Measurements from ENCODE around the gene ATG9A. TPM values are rescaled to one million over a fixed set of nuclear protein-coding genes. Genes with fewer than 3 reads are reported as not detected.

The ATG9A gene
- total RNA-seq, 2 donors from 2014 or later: 21.0 to 27.7 TPM

DNA sequence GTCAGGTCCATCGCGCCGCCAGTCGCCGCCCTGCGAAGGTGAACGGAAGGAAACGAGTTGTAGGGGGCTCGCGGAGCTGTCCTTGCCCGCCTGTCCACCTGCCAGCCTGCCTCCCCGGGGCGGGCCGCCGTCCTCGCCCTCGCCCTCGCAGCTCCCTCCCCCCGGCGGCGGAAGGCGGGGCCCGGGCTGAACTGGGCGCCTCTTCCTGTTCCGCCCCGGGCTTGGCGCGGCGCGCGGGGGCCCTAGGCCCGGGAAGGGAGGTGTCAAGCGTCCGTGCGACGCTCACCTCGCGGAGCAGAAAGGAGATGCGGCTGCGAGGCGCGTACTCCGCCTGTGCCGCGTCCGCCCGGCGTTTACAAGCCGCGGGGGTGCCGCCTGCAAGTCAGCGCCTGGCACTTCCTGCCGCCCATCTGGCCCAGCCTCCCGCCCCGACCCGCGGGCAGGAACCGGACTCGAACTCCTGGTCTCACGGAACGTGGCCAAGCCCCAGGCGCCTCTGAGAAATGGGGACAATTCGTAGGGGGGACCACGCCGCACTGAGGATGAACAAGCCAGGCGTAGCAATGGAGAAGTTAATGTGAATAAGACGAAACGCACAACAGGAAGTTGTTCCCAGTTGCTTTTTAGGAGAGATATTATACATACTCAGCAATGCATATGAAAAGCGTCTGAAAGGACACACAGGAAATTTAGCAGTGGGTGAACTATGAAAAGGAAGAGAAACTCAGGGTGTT lies 52.5 kb downstream of the ATG9A start, which contains the start of gene CNPPD1:
Gene CNPPD1, minus strand, starts transcription at position 108 of the 734 bp plus-strand sequence. Its CDS starts 97 bp downstream, at position 11.
- DNase-seq: peak; percentile 87 to 89 (median 88)
- TF ChIP-seq, protein P1, sequence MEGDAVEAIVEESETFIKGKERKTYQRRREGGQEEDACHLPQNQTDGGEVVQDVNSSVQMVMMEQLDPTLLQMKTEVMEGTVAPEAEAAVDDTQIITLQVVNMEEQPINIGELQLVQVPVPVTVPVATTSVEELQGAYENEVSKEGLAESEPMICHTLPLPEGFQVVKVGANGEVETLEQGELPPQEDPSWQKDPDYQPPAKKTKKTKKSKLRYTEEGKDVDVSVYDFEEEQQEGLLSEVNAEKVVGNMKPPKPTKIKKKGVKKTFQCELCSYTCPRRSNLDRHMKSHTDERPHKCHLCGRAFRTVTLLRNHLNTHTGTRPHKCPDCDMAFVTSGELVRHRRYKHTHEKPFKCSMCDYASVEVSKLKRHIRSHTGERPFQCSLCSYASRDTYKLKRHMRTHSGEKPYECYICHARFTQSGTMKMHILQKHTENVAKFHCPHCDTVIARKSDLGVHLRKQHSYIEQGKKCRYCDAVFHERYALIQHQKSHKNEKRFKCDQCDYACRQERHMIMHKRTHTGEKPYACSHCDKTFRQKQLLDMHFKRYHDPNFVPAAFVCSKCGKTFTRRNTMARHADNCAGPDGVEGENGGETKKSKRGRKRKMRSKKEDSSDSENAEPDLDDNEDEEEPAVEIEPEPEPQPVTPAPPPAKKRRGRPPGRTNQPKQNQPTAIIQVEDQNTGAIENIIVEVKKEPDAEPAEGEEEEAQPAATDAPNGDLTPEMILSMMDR (IDR thresholded peaks at IDR 0.05): peak in 1 of 7 experiments; percentile 12
- peak; percentile 87 to 93 (median 91) for TF ChIP-seq POLR2A (IDR thresholded peaks at IDR 0.05)
- Histone ChIP-seq H3K27me3 (no peaks in the 10 kb centered on the region), H3K4me1 (peaks cover 34% of the 10 kb centered on the region), H3K27ac (peak within 1 kb of the TSS; percentile 96 to 100 (median 98)), H3K4me3 (peak within 1 kb of the TSS; percentile 27 to 87), H3K36me3 (replicated peaks in 1 of 2; ENCODE audit: insufficient read depth in 1 of 2, low read depth in 2 of 2) (peaks cover 0 to 23% of the 10 kb centered on the region in 2 donors), H3K9me3 (no peaks in the 10 kb centered on the region)
- WGBS, 2 donors: 0% methylated on average over 14 to 63 of the region's 69 CpGs
- ATAC-seq: peak; percentile 83
- intact Hi-C loops (cut with DNase I): loop anchor here (10.0 kb wide), 1 partner anchor 48 kb away; the partner anchor contains the start of genes ANKZF1 and ATG9A

DNA sequence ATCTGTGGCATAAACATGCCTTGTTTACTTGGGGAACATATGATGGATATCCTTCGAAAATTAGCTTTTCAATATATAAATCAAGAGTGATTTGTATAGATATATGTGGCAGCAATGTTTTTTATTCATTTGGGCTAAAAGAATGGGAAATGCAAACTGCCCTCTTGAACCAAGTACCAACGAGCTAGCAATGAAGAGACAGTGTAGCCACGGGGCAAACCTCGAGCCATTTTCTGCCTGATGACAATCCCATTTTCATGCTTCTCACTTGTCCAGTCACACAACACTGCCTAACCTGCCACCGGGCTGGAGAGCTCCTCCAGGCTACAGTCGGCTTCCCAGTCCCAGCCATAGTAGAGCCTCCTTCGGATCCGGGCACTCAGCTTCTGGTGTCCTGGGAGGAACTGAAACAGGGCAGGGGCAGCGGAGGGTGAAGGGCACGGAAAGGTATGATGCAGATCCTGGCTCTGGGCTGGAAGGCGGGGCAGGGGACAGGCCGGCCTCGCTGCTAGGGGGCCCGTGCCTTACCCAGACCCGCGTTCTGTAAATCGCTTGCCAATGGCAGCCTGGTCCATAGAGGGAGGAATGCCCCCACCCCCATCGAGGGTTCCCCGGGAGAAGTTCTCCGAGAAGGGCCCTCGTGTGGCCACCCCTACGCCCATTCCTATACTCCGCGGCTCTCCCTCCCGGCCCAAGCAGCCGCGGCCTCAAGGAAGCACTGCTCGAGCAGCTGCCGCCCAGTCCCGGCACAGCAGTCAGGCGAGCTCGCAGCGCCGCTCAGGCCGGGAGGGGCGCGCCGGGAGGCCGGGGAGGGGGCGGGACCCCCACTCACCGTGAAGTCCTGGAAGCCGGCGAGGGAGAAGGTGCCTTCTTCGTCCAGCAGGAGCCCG lies 53.3 kb downstream of the ATG9A start:
- WGBS, 2 donors: 1 to 4% methylated on average over 14 to 45 of the region's 45 CpGs
- intact Hi-C loops (cut with DNase I): loop anchor here (10.0 kb wide), 1 partner anchor 49 kb away; the partner anchor contains the start of genes ANKZF1 and ATG9A
- peak overlapping the region; percentile 96 to 100 (median 98) for H3K27ac ChIP-seq
- no peaks in the 10 kb centered on the region for H3K9me3 ChIP-seq
- peak overlapping the region; percentile 27 to 87 for H3K4me3 ChIP-seq
- H3K27me3 ChIP-seq: no peaks in the 10 kb centered on the region
- DNase-seq: peak; percentile 49 to 65 (median 62)
- H3K4me1 ChIP-seq: peaks cover 34% of the 10 kb centered on the region
- H3K36me3 ChIP-seq (replicated peaks in 1 of 2; ENCODE audit: insufficient read depth in 1 of 2, low read depth in 2 of 2): peaks cover 0 to 14% of the 10 kb centered on the region in 2 donors
- peak; percentile 25 for ATAC-seq
- TF ChIP-seq POLR2A (IDR thresholded peaks at IDR 0.05): no peak
- TF ChIP-seq, protein P1 (IDR thresholded peaks at IDR 0.05): peak in 3 of 7 experiments; percentile 9 to 16 (median 11)

DNA sequence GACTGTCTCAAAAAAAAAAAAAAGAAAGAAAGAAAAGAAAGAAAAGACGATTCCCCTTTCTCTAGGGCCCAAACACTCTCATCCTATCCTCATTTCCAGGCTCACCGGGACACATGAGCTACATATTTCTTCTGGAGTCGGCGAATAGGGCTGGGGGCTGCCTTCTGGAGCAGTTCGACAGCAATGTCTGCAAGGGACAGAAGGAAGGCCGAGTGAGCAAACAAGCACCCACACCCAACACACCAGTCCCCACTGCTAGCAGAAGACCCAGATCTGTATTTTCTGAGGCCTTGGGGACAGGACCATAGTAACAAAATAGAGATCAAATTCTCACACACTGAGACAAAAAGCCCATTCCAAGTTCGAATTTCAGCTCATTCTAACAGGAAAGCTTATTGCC lies 54.0 kb downstream of the ATG9A start:
- no peaks in the 10 kb centered on the region for H3K9me3 ChIP-seq

DNA sequence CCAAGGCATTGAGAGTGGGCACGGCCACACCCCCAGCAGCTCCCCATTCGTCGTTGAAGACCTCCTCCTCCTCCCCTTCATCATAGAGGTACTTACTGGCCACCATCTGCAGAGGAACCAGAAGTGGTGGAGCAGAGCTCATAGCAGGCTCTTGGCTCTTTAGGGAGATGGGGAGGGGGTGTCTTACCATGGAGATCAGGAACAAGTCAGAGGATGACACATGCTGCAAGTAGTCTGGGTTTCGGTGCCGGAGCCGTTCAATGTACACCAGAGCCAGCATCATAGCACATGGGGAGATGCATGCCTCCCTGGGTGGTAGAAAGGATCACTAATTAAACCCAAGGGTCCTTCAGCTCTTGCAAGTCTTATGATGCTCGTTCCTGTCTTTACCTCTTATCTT lies 54.6 kb downstream of the ATG9A start:
- H3K36me3 ChIP-seq (replicated peaks in 1 of 2; ENCODE audit: insufficient read depth in 1 of 2, low read depth in 2 of 2): peaks cover 0 to 11% of the 10 kb centered on the region in 2 donors
- H3K4me1 ChIP-seq: peaks cover 32% of the 10 kb centered on the region
- ATAC-seq (no peak), DNase-seq (no peak)
- intact Hi-C loops (cut with DNase I): loop anchor here (5.0 to 10.0 kb wide), 2 partner anchors 50 to 112 kb away; partner anchors contain the start of genes ANKZF1 and ATG9A
- H3K27me3 ChIP-seq: no peaks in the 10 kb centered on the region
- H3K27ac ChIP-seq: no peak overlapping the region
- no peak overlapping the region for H3K4me3 ChIP-seq
- H3K9me3 ChIP-seq: no peaks in the 10 kb centered on the region
- WGBS, 2 donors: 78 to 84% methylated on average over 7 of the region's 7 CpGs
- TF ChIP-seq, protein P1 (IDR thresholded peaks at IDR 0.05): no peak
- no peak for TF ChIP-seq POLR2A (IDR thresholded peaks at IDR 0.05)

More for the DNA sequence above, 54.0 kb downstream of the ATG9A start:
- Histone ChIP-seq H3K36me3 (replicated peaks in 1 of 2; ENCODE audit: insufficient read depth in 1 of 2, low read depth in 2 of 2) (peaks cover 0 to 11% of the 10 kb centered on the region in 2 donors), H3K27ac (peak overlapping the region in 3 of 4 donors; percentile 96 to 99 (median 97)), H3K4me1 (peaks cover 34% of the 10 kb centered on the region), H3K4me3 (no peak overlapping the region), H3K27me3 (no peaks in the 10 kb centered on the region)
- intact Hi-C loops (cut with DNase I): loop anchor here (10.0 kb wide), 1 partner anchor 49 kb away; the partner anchor contains the start of genes ANKZF1 and ATG9A
- ATAC-seq: no peak
- 68 to 69% methylated on average over 7 of the region's 7 CpGs for WGBS, 2 donors
- DNase-seq: no peak
- TF ChIP-seq POLR2A (IDR thresholded peaks at IDR 0.05): no peak
- TF ChIP-seq, protein P1 (IDR thresholded peaks at IDR 0.05): no peak

Measured in body of pancreas (tissue), 4 donors.